GDM1 (cell line): ENCODE data around the gene ROBO1.
"Not testable (repeated sequence)": the region's sequence is repeated elsewhere in the genome, so short reads cannot be mapped to it uniquely, and the experiment has no call there.

Experiments used
- DNase-seq: peaks from one replicate; lab custom pipeline; 2025; lab: John Stamatoyannopoulos, UW

Gene ROBO1

DNA sequence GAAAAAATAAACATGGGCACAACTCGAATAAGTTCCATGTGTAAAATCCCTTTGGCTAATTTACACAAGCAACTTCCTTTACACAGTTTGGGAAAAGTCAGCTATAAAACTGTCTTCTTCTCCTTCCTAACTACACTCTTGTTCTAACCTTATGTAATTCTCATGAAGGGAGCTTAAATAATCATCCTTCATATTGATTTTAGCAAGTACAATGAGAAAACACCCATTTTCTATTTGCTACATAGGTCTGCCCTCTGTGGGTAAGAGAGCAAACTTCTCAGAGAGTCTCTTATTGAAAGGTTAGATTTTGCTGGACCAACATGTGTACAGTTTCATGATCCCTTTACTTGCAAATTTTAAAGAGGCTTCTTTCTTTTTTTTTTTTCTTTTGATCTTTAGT lies 398.5 kb downstream of the ROBO1 start:
- DNase-seq, result no peak

GRCh38 chr3:79368403-79368802 lies 399.4 kb downstream of the ROBO1 start:
- no peak for DNase-seq

DNA sequence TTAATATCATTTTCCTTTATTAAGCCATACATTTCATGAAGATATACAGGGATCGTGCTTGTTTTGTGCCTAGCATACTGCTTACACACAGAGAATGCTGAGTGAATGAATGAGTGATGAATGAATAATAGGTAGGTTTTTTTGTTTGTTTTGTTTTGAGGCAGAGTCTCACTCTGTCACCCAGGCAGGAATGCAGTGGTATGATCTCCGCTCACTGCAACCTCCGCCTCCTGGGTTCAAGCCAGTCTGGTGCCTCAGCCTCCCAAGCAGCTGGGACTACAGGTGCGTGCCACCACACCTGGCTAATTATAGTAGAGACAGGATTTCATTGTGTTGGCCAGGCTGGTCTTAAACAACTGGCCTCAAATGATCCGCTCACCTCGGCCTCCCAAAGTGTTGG lies 400.0 kb downstream of the ROBO1 start:
- DNase-seq, result no peak

- DNase-seq, result no peak
These were observed 400.7 kb downstream of the ROBO1 start for GRCh38 chr3:79367066-79367465.

- no peak for DNase-seq
These were observed 401.4 kb downstream of the ROBO1 start for GRCh38 chr3:79366414-79366813.

DNA sequence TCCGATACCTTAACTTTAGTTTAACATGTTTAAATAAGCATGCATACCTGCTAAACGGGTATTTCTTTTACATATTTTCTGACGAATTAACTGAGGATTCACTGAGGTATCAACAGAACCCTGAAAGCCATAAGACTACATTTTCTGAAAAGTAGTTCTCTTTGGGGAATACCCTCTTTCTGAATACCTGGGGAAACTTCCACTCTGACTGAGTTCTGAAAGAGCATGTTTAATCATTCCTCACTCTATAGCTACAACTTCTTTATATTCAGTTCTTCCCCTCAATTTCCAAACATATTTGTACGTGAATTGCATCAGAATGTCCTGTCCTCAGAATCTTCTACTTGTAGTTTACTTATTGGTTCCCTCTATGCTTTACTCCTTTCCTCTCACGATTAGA lies 403.0 kb downstream of the ROBO1 start:
- DNase-seq, result no peak

GRCh38 chr3:79362571-79363270 lies 405.1 kb downstream of the ROBO1 start:
- DNase-seq, result no peak

DNA sequence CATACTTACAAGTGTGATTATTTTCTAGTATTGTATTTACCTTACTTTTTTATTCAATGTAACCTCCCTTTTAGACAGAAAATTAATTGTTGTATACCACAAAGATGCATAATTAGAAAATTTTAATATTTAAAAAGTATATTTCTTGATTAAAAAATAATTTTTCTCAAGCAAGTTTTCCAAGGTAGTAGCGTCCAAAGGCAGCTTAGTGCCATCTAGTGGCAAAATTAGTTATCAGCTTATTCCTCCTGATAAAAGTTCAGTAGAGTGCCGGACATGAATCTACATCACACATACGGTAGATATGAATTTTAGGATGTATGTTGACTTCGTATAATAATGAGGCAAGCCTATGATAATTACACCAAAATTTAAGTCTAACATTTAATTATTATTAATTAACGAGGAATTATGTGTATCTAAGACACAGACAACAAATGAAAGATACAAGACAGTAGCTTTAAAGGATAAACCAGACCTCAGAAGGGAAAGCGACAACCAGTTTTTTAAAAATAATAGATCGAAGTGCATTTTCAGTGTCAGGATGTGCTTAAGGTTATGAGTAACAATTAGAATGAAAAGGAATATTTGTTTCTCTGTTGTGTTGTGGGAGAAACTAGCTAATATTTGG lies 405.9 kb downstream of the ROBO1 start:
- no peak for DNase-seq

DNA sequence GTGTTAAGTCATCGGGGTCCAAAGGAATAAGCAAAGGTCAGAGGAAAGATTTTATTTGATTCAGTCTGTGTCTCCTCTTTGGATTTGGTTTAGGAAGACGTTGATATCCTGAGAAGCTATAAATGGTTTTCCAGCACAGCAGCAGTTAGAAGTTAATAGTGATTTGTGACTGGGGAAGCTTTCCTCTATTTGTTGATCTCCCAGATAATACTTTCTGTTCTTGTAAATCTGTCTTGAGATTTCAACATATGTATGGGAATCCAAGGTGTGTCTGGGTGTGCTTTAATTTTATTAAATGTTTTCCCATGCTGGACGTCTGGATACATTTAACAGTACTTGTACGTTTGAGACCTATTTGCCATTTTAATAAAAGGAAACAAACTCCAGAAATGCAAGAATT lies 409.5 kb downstream of the ROBO1 start:
- DNase-seq, result no peak

GRCh38 chr3:79354179-79354688 lies 413.6 kb downstream of the ROBO1 start:
- DNase-seq, result no peak

DNA sequence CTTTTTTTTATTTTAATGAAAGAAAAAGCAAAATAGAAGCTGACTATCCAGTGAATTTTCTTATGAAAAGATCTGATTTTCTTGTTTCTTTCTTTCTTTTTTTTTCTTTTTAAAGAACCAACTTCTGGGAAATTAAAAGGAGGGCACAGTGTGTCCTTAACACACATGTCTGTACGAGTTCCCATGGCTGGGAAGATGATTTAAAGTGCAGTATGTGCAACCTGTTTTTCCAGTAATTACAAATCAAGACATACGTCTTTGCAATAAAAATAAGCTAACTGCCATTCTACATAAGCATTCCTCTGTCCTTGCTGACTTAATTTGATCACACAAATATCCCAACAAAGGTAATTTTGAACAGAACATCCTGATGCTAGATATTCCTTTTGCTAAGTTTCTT lies 416.1 kb downstream of the ROBO1 start:
- no peak for DNase-seq

- DNase-seq, result no peak
These were observed 422.6 kb downstream of the ROBO1 start for GRCh38 chr3:79344876-79345871.

DNA sequence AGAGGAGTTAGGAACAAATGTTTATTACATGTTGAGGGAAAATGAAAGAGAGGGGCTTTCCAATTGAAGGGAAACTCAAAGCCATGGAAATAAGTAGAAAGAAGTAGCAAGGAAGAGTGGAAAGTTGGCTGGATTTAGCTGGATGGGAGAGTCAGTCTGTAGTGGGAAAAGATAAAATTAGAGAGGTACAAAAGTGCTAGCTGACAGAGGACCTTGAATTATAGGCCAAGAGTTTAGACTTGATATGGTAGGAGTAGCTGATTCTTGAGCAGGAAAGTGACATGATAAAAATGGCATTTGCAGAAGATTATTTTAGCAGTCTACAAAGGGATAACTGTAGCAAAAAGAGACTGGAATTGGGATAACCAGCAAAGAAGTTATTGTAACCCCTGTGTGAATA lies 425.8 kb downstream of the ROBO1 start:
- DNase-seq, result no peak

- DNase-seq, result no peak
These were observed 428.0 kb downstream of the ROBO1 start for GRCh38 chr3:79339846-79340245.

DNA sequence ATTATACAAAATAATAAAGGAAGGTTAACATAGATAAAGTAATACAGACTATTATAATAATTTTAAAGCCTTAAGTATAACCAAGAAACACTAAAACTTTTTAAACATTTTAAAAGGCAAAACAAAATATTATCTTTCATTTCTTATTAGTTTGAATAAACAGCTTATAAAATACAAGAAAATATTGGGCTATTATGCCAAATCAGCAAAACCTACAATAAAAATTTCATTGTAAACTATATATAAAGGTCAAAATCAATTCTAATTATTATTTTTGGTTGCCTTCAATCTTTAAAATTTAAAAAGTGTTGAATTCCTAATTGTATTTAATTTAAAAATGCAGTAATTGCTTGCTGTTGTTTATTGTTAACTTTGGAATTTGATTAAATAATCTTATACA lies 430.0 kb downstream of the ROBO1 start:
- no peak for DNase-seq

DNA sequence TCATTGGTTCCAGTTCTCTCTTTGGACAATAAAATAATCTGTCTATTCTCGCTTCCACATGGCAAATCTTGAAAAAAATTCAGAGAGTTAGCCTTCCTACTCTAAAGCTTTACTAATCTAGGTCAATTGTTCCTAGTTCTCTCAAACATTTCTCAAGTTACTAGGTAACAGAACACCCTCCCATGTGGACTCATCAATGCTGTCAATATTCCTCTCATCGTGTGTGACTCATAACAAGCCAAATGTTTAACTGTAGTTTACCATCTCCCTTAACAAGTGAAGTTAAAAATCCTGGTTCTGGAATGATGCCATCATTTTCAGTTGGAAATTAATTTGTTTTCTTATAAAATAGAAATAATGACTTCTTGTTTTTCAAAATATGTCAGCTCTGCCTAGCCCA lies 438.6 kb downstream of the ROBO1 start:
- DNase-seq, result no peak

DNA sequence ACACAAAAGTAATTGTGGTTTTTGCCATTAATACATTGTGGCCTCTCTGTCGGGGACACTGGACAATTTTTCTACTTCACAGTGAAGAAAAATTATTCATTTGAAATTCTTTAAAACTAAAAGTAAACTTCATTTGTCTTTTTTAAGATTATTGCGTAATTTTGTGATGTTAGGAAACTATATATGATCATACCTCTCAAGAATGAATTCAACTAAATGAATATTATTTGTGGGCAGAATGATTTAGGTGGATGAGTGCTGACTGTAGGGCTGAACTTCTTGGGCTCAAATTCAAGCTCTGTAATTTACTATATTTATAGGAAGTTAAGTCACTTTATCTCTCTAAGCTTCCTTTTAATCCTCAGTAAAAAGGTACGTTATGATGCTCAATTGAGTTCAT lies 441.2 kb downstream of the ROBO1 start:
- no peak for DNase-seq

- DNase-seq, result not testable (repeated sequence)
These were observed 441.9 kb downstream of the ROBO1 start for GRCh38 chr3:79325833-79326383.

- DNase-seq, result no peak
These were observed 450.0 kb downstream of the ROBO1 start for GRCh38 chr3:79317551-79318518.

GRCh38 chr3:79314962-79315361 lies 452.8 kb downstream of the ROBO1 start:
- no peak for DNase-seq

DNA sequence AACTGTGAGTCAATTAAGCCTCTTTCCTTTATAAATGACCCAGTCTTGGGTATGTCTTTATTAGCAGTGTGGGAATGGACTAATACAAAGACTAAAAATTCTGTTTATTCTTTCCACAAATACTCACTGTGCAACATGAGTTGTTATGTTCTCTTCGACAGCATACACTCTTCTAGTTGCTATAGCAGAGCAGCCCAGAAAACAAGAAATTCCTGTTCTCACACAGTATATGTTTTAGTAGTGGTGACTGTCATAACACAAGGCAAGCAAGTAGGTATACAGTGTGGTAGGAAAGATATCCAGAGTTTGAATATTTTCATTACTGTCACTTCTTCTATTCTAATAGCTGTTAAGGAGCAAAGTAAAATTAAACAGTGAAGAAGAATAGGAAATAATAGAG lies 453.3 kb downstream of the ROBO1 start:
- no peak for DNase-seq
